HG03095 (cell line): ENCODE data around the gene MORN3.
"Not testable (repeated sequence)": the region's sequence is repeated elsewhere in the genome, so short reads cannot be mapped to it uniquely, and the experiment has no call there.

Experiments
- ATAC-seq: cut with Tn5 transposase; IDR thresholded peaks from one replicate; pipeline ENCODE4 v1.9.1; 2021; ENCODE audit warnings: moderate library complexity; ENCODE audit not compliant: unreplicated experiment

The MORN3 gene

GRCh38 chr12:121669521-121669900, at the start of gene MORN3:
MORN3 (minus strand) TSS chr12:121669654; CDS start chr12:121669483, 171 bp downstream.
- no peak for ATAC-seq

- ATAC-seq: no peak
These were observed 49.3 kb upstream of the MORN3 start for GRCh38 chr12:121718653-121719239.

GRCh38 chr12:121717041-121717699, 47.7 kb upstream of the MORN3 start:
- ATAC-seq: no peak

DNA sequence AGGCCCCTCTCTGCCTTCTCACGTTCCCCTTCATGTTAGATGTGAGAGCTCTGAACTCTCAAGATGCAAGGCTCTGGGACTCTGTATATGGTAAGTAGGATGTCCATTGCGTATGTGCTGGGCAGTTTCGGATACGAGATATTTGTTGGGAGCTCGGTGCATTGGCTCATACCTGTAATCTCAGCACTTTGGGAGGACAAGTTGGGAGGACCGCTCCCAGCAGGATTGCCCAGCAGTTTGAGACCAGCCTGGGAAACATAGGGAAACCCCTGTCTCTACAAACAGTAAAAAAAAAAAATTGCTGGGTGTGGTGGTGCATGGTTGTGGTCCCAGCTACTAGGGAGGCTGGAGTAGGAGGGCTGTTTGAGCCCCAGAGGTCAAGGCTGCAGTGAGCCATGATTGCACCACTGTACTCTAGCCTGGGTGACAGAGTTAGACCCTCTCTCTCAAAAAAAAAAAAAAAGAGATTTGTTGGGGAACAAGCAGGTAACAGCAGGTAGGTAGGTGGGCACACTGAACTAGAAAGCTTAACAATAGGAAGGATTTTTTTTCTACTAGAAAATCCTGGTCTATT, 46.5 kb upstream of the MORN3 start:
- ATAC-seq: no peak

GRCh38 chr12:121715055-121715454, 45.6 kb upstream of the MORN3 start:
- not testable (repeated sequence) for ATAC-seq

GRCh38 chr12:121713793-121714192, 44.3 kb upstream of the MORN3 start:
- no peak for ATAC-seq

GRCh38 chr12:121713257-121713777, 43.9 kb upstream of the MORN3 start:
- no peak for ATAC-seq

- peak; percentile 64 for ATAC-seq
These were observed 43.2 kb upstream of the MORN3 start, which contains the start of gene TMEM120B for GRCh38 chr12:121712461-121713256. TMEM120B (plus strand) TSS chr12:121712752; CDS start chr12:121712896, 144 bp downstream.

DNA sequence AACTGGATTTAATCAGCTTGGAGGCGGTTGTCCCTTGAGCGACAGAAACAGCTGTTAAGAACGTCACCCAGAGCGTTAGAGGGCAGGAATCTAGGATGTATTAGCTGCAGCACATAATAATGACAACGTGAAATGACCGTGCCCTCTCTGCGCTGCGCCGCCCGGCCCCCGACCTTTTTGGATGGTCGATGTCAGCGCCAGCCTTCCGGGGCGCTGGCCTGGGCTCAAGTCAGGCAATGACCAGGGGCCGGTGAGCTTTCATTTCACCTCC, 42.7 kb upstream of the MORN3 start:
- ATAC-seq: peak; percentile 10

GRCh38 chr12:121711361-121712189, 42.1 kb upstream of the MORN3 start:
- no peak for ATAC-seq

GRCh38 chr12:121709478-121709961, 40.1 kb upstream of the MORN3 start:
- ATAC-seq: no peak

DNA sequence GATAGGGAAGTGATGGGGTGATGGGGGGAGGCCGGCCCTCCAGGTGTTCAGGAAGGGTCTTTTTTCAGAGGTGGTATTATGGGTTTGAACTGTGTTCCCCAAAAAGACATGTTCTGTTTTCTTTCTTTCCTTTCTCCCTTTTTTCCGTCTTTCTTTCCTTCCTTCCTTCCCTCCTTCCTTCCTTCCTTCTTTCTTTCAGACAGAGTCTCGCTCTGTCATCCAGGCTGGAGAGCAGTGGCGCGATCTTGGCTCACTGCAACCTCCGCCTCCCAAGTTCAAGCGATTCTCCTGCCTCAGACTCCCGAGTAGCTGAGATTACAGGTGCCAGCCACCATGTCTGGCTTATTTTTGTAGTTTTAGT, 39.6 kb upstream of the MORN3 start:
- ATAC-seq: not testable (repeated sequence)

DNA sequence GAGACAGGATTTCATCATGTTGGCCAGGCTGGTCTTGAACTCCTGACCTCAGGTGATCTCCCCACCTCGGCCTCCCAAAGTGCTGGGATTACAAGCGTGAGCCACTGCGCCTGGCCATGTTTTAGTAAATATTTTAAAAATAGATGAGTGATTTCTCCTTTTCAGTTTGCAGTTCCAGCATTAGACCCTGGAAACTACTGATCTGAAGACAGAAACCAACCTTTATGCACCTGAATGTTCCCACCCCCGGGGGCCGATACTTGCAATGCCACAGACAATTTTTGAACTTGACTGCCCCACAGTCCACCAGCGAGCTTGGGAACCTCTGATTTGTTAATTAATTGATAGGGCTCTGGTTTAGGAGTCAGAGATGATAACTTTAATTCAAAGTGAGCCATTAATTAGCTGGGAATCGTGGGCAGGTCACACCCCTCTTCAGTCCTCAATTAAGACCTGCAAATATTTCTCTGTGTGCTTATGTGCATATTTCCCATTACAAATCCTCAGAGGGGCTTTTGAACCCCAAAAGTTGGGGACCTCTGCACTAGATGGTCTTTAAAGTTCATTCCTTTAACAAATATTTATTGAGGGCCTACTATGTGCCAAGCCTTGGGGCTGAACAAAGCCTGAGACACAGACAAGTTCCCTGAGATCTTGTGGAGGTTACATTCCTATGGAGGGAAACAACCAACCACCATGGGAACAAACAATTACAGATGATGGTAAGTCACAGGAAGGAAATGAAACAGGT, 39.0 kb upstream of the MORN3 start:
- ATAC-seq: no peak

- no peak for ATAC-seq
These were observed 36.1 kb upstream of the MORN3 start for GRCh38 chr12:121705514-121705913.

GRCh38 chr12:121702944-121703343, 33.5 kb upstream of the MORN3 start:
- ATAC-seq: no peak

DNA sequence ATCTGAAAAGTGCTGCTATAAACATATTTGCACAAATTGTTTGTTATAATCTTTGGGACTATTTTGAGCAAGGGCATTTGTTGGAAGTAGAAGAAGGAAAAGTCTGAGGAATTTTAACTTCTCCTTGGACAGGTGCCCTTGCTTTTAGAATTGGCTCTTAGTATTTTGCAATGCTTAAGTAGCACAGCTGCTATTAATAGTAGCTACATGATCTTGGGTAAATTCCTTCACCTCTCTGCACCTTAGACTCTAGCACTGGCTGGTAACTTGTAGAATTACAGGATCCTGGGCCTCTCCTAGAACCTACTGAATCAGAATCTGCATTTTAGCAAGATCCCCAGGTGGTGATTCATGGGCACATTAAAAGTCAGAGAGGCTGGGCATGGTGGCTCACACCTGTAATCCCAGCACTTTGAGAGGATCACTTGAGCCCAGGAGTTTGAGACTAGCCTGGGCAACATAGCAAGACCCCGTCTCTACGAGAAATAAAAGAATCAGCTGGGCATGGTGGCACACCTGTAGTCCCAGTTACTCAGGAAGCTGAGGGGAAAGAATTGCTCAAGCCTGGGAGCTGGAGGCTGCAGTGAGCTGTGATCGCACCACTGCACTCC, 32.3 kb upstream of the MORN3 start:
- ATAC-seq: no peak

GRCh38 chr12:121697861-121698260, 28.4 kb upstream of the MORN3 start:
- not testable (repeated sequence) for ATAC-seq

DNA sequence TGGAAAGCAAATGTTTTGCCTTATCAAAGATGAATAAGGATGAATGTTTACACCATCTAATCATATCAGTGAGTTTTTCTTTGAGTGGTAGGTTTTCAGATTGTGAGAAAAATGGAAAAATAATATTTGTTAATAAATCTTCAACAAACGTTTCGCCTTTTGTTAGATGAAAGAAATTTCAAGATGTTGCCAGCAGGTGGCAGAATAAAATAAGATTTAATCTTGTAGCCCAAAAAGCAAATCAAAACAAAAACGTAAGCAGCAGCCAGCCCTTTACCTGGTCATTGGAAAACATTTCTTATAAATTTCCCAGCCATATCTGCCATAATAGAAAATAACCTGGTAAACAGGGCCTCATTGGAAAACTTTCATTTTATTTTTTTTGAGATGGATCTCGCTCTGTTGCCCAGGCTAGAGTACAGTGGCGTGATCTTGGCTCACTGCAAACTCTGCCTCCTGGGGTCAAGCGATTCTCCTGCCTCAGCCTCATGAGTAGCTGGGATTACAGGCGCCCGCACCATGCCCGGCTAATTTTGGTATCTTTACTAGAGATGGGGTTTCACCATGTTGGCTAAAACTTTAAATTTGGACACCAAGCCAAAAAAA, 27.7 kb upstream of the MORN3 start:
- no peak for ATAC-seq

- ATAC-seq: no peak
These were observed 23.8 kb upstream of the MORN3 start for GRCh38 chr12:121693155-121693687.
